ENCODE measurements around the gene PTPN1. TPM values are rescaled to one million over a fixed set of nuclear protein-coding genes. Genes with fewer than 3 reads are reported as not detected.

Gene PTPN1
- total and polyA plus RNA-seq, 2 of the 4 experiments (the other 2 are of a cell fraction) = 31.7 to 37.4 TPM

DNA sequence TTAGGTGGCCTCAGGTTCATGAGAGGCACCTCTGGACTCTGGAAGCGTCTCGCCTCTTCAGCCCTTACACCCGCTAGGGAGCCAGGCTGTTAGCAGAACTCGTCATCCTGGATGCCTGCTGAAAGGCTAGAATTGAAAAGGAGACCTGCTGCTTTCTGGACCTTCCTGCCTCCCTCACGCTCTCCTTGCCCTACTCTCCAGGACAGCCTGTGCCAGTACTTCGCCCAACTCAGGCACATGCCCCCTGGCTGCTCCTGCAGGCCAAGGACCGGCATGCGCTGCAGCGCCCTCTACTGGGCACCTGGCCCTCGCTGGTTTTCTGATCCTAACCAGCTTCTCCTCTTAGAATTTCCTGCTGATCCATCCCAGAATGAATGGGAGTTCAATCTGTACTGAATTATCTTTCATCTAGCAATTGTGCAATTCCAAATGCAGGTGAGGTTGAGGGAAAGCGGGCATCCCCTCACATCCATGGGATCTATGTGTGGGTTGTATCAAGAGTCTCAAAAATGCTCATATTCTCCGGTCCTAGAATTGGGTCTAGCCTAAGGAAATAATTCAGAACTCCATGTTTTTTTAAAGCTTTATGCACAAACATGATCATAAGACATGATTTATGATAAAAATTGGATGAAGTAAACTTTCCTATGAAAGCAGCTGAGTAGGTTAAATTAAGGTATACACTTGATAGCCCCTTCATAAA is 78.0 kb downstream of the PTPN1 start:
- Histone ChIP-seq H2AK9ac (replicated peaks; ENCODE audit: low read depth, low read length, poor library complexity) (no peak overlapping the region), H3K79me1 (ENCODE audit: low read depth in 1 of 2, low read length in 2 of 2) (peaks cover 4 to 21% of the 10 kb centered on the region in 2 experiments; a peak in 3 of 4 replicates), H3K27ac (ENCODE audit: insufficient read depth, low read length) (no peak overlapping the region), H3K14ac (replicated peaks; ENCODE audit: low read depth, low read length) (no peak overlapping the region), H3K9me3 (ENCODE audit: control insufficient read depth, insufficient read depth, low read length) (no peaks in the 10 kb centered on the region), H3K27me3 (ENCODE audit: control insufficient read depth, insufficient read depth, low read length) (no peaks in the 10 kb centered on the region), H4K5ac (ENCODE audit: low read depth, low read length) (no peak overlapping the region), H3K18ac (ENCODE audit: low read depth, low read length) (no peak overlapping the region), H3K56ac (ENCODE audit: extremely low read depth, insufficient read depth, low read length) (no peak overlapping the region), H3K9ac (ENCODE audit: low read depth, low read length) (no peak overlapping the region), H3K4me3 (ENCODE audit: insufficient read depth, low read depth, low read length) (no peak overlapping the region), H2BK120ac (ENCODE audit: low read depth, low read length) (no peak overlapping the region), H2BK20ac (ENCODE audit: low read depth, low read length) (peak overlapping the region; percentile 71; the same call in 1 of the 2 replicates), H4K91ac (ENCODE audit: insufficient read depth, low read depth, low read length) (no peak overlapping the region), H3K4me2 (ENCODE audit: low read depth, low read length) (no peak overlapping the region), H3K23ac (ENCODE audit: low read depth, low read length) (no peak overlapping the region), H3K9me1 (ENCODE audit: insufficient read depth, low read length) (no peaks in the 10 kb centered on the region), H2AK5ac (ENCODE audit: low read depth, low read length) (no peak overlapping the region), H4K8ac (ENCODE audit: low read depth in 2 of 2, low read length in 2 of 2) (no peak overlapping the region), H3K36me3 (ENCODE audit: control insufficient read depth, insufficient read depth, low read length) (peaks cover 65% of the 10 kb centered on the region), H2BK5ac (ENCODE audit: low read depth, low read length, poor library complexity, severe bottlenecking) (no peak overlapping the region), H3K4me1 (ENCODE audit: control insufficient read depth, insufficient read depth, low read length) (no peaks in the 10 kb centered on the region), H3K4ac (ENCODE audit: low read depth, low read length) (0 out of 2 replicates have a peak overlapping the region, but pooled peaks have one; percentile 32), H2BK15ac (ENCODE audit: low read depth, low read length) (no peak overlapping the region), H2AFZ (replicated peaks; ENCODE audit: low read length, poor library complexity) (no peak overlapping the region), H4K20me1 (ENCODE audit: insufficient read depth, low read length) (peaks cover 12% of the 10 kb centered on the region; the same call in 1 of the 2 replicates)
- BruUV-seq (replicated peaks) = no TSS peak
- TF ChIP-seq MAFK (IDR thresholded peaks at IDR 0.05; ENCODE audit: low read depth, low read length) (no peak), RAD21 (IDR thresholded peaks at IDR 0.05; ENCODE audit: low read length) (peak; percentile 68), POLR2A (IDR thresholded peaks at IDR 0.05; ENCODE audit: low read depth, low read length) (0 out of 2 replicates have a peak, but pooled peaks have one; percentile 23), SMC3 (IDR thresholded peaks at IDR 0.05; ENCODE audit: low read depth, low read length) (peak; percentile 72), CEBPB (IDR thresholded peaks at IDR 0.05; ENCODE audit: low read depth, low read length) (no peak), NFE2L2 (IDR thresholded peaks at IDR 0.05; ENCODE audit: low read depth, low read length) (no peak)
- TF ChIP-seq, protein P1, sequence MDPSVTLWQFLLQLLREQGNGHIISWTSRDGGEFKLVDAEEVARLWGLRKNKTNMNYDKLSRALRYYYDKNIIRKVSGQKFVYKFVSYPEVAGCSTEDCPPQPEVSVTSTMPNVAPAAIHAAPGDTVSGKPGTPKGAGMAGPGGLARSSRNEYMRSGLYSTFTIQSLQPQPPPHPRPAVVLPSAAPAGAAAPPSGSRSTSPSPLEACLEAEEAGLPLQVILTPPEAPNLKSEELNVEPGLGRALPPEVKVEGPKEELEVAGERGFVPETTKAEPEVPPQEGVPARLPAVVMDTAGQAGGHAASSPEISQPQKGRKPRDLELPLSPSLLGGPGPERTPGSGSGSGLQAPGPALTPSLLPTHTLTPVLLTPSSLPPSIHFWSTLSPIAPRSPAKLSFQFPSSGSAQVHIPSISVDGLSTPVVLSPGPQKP (IDR thresholded peaks at IDR 0.05; ENCODE audit: borderline replicate concordance, low read depth, low read length) = no peak
- TF ChIP-seq, protein P2, sequence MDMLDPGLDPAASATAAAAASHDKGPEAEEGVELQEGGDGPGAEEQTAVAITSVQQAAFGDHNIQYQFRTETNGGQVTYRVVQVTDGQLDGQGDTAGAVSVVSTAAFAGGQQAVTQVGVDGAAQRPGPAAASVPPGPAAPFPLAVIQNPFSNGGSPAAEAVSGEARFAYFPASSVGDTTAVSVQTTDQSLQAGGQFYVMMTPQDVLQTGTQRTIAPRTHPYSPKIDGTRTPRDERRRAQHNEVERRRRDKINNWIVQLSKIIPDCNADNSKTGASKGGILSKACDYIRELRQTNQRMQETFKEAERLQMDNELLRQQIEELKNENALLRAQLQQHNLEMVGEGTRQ (IDR thresholded peaks at IDR 0.05; ENCODE audit: low read depth, low read length) = 0 out of 2 replicates have a peak, but pooled peaks have one; percentile 21
- TF ChIP-seq, protein P3, sequence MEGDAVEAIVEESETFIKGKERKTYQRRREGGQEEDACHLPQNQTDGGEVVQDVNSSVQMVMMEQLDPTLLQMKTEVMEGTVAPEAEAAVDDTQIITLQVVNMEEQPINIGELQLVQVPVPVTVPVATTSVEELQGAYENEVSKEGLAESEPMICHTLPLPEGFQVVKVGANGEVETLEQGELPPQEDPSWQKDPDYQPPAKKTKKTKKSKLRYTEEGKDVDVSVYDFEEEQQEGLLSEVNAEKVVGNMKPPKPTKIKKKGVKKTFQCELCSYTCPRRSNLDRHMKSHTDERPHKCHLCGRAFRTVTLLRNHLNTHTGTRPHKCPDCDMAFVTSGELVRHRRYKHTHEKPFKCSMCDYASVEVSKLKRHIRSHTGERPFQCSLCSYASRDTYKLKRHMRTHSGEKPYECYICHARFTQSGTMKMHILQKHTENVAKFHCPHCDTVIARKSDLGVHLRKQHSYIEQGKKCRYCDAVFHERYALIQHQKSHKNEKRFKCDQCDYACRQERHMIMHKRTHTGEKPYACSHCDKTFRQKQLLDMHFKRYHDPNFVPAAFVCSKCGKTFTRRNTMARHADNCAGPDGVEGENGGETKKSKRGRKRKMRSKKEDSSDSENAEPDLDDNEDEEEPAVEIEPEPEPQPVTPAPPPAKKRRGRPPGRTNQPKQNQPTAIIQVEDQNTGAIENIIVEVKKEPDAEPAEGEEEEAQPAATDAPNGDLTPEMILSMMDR (conservative IDR thresholded peaks at IDR 0.05; ENCODE audit: low read depth, low read length) = peak; percentile 93
- in situ Hi-C loops (cut with MboI; ENCODE audit: low sequenced_read_pairs) (no loop called here), intact Hi-C loops (cut with micrococcal nuclease) (loop anchor here (1.0 kb wide), 1 partner anchor 156 kb away; no protein-coding TSS in a partner anchor), dilution Hi-C loops (cut with HindIII; ENCODE audit: low sequenced_read_pairs, unreplicated experiment) (no loop called here)
- ChIA-PET POLR2A (ENCODE audit: unreplicated experiment) (no interaction called here), CTCF (interaction anchor here (0.5 to 0.8 kb wide), 3 partner anchors 48 to 137 kb away, joined by 3 to 4 read pairs (median 3); no protein-coding TSS in a partner anchor)
- DNase-seq = peak; percentile 58
- peak; percentile 67 for ATAC-seq (ENCODE audit: low read depth)
- 87% methylated on average over 4 of the region's 12 CpGs; no CpG with 5 or more reads in 1 of the 2 experiments for WGBS, 2 experiments (ENCODE audit: extremely low coverage in 2 of 2, insufficient read length in 1 of 2)
